NCI-H1092 (cell line): ENCODE data around the gene MYO10.
"Not testable (repeated sequence)": the region's sequence is repeated elsewhere in the genome, so short reads cannot be mapped to it uniquely, and the experiment has no call there.

Experiments used
- DNase-seq: peaks from one replicate; lab custom pipeline; 2025; lab: John Stamatoyannopoulos, UW

The MYO10 gene

GRCh38 chr5:16781828-16782626 lies 154.1 kb downstream of the MYO10 start:
- no peak for DNase-seq

GRCh38 chr5:16780325-16780724 lies 155.8 kb downstream of the MYO10 start:
- DNase-seq: no peak

GRCh38 chr5:16777432-16777831 lies 158.7 kb downstream of the MYO10 start:
- DNase-seq: no peak

GRCh38 chr5:16776611-16777251 lies 159.4 kb downstream of the MYO10 start:
- peak; percentile 12 for DNase-seq

GRCh38 chr5:16774806-16775205 lies 161.3 kb downstream of the MYO10 start:
- DNase-seq: no peak

GRCh38 chr5:16773991-16774390 lies 162.1 kb downstream of the MYO10 start:
- DNase-seq: no peak

GRCh38 chr5:16772556-16772955 lies 163.5 kb downstream of the MYO10 start:
- no peak for DNase-seq

GRCh38 chr5:16768184-16768583 lies 167.9 kb downstream of the MYO10 start:
- DNase-seq: no peak

- no peak for DNase-seq
These were observed 172.9 kb downstream of the MYO10 start for GRCh38 chr5:16763211-16763610.

- DNase-seq: no peak
These were observed 176.8 kb downstream of the MYO10 start for GRCh38 chr5:16759147-16759773.

- no peak for DNase-seq
These were observed 178.0 kb downstream of the MYO10 start for GRCh38 chr5:16757989-16758501.

- DNase-seq: not testable (repeated sequence)
These were observed 178.5 kb downstream of the MYO10 start for GRCh38 chr5:16757577-16757976.

GRCh38 chr5:16757146-16757545 lies 178.9 kb downstream of the MYO10 start:
- no peak for DNase-seq

- DNase-seq: no peak
These were observed 179.4 kb downstream of the MYO10 start for GRCh38 chr5:16756692-16757091.

GRCh38 chr5:16755641-16756040 lies 180.4 kb downstream of the MYO10 start:
- DNase-seq: no peak

- no peak for DNase-seq
These were observed 181.5 kb downstream of the MYO10 start for GRCh38 chr5:16754601-16755000.

GRCh38 chr5:16754086-16754485 lies 182.0 kb downstream of the MYO10 start:
- no peak for DNase-seq

GRCh38 chr5:16750445-16750844 lies 185.6 kb downstream of the MYO10 start:
- DNase-seq: no peak

- DNase-seq: no peak
These were observed 186.5 kb downstream of the MYO10 start for GRCh38 chr5:16749626-16750025.

GRCh38 chr5:16744164-16744880 lies 191.8 kb downstream of the MYO10 start:
- no peak for DNase-seq

GRCh38 chr5:16742938-16743337 lies 193.2 kb downstream of the MYO10 start:
- no peak for DNase-seq

GRCh38 chr5:16740811-16741392 lies 195.2 kb downstream of the MYO10 start:
- DNase-seq: no peak
